CD4-positive, alpha-beta T cell treated with Interleukin-10 for 1 hour (primary cell): ENCODE measurements around the gene ESCO1.
A peak's percentile ranks its signal among the peaks of the same experiment; 100 is the strongest.

Experiments
- DNase-seq: peaks from one replicate; pipeline ENCODE4 v3.0.0-alpha.2; 2020

ESCO1 gene

DNA sequence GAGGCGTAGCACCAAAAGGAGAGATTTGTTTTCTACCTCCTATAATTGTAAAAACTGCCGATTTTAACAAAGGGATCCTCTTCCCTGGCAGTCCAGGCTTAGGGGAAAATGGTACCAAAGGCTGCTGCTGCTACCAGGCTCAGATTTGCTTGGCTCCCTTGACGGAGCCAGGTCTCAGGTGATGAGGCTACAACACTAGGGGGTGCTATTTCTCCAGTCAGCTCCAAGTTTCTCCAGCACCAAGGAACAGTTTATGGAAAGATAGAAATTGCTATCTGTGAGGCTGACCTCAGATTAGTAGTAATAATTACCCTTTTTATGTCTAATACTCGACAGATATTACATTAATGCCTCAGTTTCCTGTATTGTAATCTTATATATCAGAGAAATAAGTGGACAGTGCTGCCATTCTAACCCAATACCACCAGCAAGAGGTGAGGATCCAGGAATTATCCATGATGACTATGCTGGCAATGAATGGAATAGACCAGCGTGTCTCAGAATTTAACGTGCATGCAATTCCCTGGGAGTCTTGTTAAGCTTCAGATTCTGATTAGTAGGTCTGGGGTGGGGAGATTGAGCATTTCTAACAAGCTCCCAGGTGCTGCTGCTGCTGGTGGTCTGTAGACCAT is 111.3 kb downstream of the ESCO1 start:
- DNase-seq = peak; percentile 42

DNA sequence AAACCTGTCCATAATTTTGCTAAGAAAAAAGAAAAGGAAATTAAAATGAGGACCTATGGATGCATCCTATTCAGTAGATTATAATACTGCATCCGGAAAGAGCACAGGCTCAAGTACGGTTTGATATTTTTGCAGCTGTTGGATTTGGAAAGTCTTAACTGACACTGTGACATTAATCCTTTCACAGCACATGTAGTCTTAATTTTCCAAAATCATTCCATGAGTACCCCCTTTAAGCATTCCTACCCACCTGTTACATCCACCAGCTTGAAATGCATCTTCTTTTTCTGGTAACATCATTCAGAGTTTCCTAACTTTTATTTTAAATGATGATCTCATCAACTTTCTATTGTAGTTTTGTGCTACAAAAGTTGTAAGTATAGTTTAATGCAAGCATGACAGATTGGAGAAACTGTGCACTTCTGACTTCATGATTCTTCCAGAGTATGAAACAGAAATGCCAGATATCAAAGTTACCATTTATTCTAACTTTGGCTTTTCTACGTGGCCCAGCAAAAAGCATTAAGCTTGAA is 113.5 kb downstream of the ESCO1 start:
- no peak for DNase-seq

DNA sequence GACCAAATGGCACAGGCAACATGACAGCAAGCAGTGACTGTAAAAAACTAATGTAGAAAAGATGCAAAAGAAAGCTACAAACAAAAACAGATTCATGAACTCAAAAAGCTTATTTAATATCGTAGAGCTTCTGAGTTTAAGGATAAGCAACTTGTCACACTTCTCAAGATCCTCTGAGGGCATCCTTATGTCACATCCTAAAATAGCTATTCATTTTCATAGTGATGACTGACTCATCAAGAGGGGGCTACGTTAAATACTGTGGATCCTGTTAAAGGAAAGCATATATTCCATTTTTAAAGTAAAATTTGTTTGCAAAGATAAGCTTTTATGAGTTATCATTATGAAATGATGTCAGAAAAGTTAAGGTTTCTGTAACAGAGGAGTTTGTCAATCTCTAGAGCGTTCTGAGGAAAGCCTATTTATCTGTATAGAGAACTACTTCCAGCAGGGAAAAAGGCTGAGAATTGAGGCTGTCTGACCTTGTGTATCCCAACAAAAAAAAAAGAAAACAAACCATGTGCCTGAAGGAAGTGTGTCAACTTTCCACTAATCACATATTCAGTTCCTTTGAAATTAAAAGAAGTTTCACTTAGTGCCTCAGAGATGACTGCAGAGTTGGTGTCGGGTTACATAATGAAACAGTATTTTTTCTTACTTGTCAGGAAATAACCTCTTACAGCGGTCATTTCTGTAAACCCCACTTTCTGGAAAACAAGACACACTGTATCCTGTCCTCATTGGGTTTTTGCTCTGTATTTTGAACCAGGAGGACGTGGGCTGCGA is 115.5 kb downstream of the ESCO1 start:
- DNase-seq = no peak

DNA sequence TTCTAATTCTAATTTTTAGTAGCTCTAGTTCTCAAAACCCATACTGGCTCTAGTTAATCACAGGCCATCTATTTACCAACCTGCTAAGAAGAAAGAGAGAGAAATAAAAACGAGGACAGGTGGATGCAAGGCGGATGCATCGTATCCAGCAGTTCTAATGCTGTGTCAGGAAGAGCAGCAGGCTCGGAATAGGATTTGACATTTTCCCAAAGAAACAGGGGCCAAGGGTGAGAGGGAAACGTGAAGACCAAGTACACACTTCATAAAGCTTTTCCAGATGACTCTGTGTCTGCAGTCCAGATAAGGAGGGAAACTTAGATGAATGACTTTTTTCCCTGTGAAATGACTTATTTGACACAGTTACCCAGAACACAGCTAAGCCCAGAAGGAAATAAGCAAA is 117.5 kb downstream of the ESCO1 start:
- DNase-seq = no peak

DNA sequence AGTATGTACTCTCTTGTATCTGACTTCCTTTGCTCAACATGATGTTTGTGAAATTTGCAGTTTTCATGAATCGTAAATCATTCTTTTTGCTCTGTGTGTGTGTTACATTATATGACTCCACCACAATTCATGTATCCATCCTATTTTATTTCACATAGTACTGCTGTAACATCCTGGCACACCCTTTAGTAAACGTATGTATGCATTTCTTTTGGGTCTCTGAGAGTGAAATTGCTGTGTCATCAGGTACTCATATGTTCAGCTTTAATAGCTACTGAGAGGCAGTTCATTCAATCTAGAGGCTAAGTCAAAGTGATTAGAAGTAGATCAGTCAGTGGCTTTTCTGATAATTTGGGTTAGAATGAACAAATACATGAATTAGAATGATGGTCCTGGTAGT is 118.8 kb downstream of the ESCO1 start:
- no peak for DNase-seq

DNA sequence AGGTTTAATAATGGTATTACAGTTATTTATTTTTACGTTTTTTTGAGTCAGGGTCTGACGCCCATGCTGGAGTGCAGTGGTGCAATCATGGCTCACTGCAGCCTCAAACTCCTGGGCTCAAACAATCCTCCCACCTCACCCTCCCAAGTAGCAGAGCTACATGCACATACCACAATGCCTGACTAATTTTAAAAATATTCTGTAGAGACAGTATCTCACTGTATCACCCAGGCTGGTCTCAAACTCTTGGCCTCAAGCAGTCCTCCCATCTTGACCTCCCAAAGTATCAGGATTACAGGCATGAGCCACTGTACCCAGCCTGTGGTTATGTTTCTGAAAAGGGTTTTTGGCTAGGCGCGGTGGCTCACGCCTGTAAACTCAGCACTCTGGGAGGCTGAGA is 120.8 kb downstream of the ESCO1 start:
- no peak for DNase-seq
